EH (cell line): Measurements from ENCODE around the gene GET4.
A peak's percentile ranks its signal among the peaks of the same experiment; 100 is the strongest.

Experiments used
- DNase-seq: peaks from one replicate; pipeline ENCODE4 v3.0.0-alpha.2; 2015; ENCODE audit warnings: low read depth

GET4 gene

GRCh38 chr7:886626-887487 is 10.5 kb downstream of the GET4 start:
- no peak for DNase-seq

- DNase-seq: no peak
These were observed 11.1 kb downstream of the GET4 start for GRCh38 chr7:887488-887820.

- DNase-seq: no peak
These were observed 12.0 kb downstream of the GET4 start for GRCh38 chr7:888081-889024.

- no peak for DNase-seq
These were observed 12.7 kb downstream of the GET4 start for GRCh38 chr7:889025-889390.

GRCh38 chr7:889391-889790 is 13.0 kb downstream of the GET4 start:
- DNase-seq: no peak

GRCh38 chr7:890868-891267 is 14.5 kb downstream of the GET4 start:
- DNase-seq: no peak

- no peak for DNase-seq
These were observed 14.9 kb downstream of the GET4 start for GRCh38 chr7:891291-891690.

- DNase-seq: no peak
These were observed 15.5 kb downstream of the GET4 start for GRCh38 chr7:891805-892204.

- DNase-seq: no peak
These were observed 16.6 kb downstream of the GET4 start for GRCh38 chr7:892648-893593.

GRCh38 chr7:893686-894085 is 17.3 kb downstream of the GET4 start:
- no peak for DNase-seq

GRCh38 chr7:894164-894867 is 18.0 kb downstream of the GET4 start:
- no peak for DNase-seq

GRCh38 chr7:894927-895450 is 18.6 kb downstream of the GET4 start:
- no peak for DNase-seq

- no peak for DNase-seq
These were observed 19.2 kb downstream of the GET4 start for GRCh38 chr7:895451-896052.

- no peak for DNase-seq
These were observed 20.2 kb downstream of the GET4 start for GRCh38 chr7:896346-897075.

- no peak for DNase-seq
These were observed 20.7 kb downstream of the GET4 start for GRCh38 chr7:897086-897485.

- DNase-seq: peak; percentile 22
These were observed 21.5 kb downstream of the GET4 start for GRCh38 chr7:897771-898376.

GRCh38 chr7:898460-898854 is 22.1 kb downstream of the GET4 start:
- no peak for DNase-seq

GRCh38 chr7:898855-899681 is 22.7 kb downstream of the GET4 start:
- DNase-seq: no peak

- no peak for DNase-seq
These were observed 23.5 kb downstream of the GET4 start for GRCh38 chr7:899806-900205.
